Measurements from ENCODE around the gene MARCHF2.
"Not testable (repeated sequence)": the region's sequence is repeated elsewhere in the genome, so short reads cannot be mapped to it uniquely, and the experiment has no call there.

The MARCHF2 gene

GRCh38 chr19:8412783-8413628 lies at the start of gene MARCHF2:
MARCHF2 (plus strand) TSS chr19:8413305; CDS start chr19:8421841, 8,536 bp downstream.
- Histone ChIP-seq H3K4me1 (ENCODE audit: control insufficient read depth, insufficient read depth, low read length) (peaks cover 17% of the 10 kb centered on the region), H3K27ac (ENCODE audit: low read depth, low read length) (peak within 1 kb of the TSS; percentile 50), H3K4me3 (ENCODE audit: low read length) (peak within 1 kb of the TSS; percentile 93), H3K27me3 (ENCODE audit: control insufficient read depth, insufficient read depth, low read length) (no peaks in the 10 kb centered on the region), H3K36me3 (ENCODE audit: control insufficient read depth, insufficient read depth, low read length) (no peaks in the 10 kb centered on the region), H3K9ac (ENCODE audit: low read length) (peak within 1 kb of the TSS; percentile 87)

DNA sequence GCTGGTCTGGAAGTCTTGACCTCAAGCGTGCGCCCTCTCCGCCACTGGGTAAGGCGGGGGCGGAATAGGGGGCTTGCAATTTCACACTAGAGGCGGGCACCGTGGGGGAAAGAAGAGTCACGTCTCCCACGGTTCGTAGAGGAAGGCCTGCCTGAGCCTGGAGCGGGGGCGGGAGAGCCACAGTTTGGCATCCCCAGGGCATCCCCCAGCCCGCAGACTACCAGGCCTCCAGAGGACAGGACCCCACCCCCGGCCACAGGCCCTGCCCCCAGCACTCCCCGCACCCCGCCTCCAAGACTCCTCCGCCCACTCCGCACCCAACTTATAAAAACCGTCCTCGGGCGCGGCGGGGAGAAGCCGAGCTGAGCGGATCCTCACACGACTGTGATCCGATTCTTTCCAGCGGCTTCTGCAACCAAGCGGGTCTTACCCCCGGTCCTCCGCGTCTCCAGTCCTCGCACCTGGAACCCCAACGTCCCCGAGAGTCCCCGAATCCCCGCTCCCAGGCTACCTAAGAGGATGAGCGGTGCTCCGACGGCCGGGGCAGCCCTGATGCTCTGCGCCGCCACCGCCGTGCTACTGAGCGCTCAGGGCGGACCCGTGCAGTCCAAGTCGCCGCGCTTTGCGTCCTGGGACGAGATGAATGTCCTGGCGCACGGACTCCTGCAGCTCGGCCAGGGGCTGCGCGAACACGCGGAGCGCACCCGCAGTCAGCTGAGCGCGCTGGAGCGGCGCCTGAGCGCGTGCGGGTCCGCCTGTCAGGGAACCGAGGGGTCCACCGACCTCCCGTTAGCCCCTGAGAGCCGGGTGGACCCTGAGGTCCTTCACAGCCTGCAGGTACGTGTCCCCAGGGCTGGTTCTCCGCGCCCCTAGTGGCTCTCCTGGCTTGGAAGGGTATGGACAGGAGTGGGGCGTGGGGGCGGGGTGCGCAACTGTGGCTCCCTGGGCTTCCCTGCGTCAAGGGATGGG lies 49.0 kb upstream of the MARCHF2 start, which contains the start of gene ANGPTL4:
ANGPTL4 (plus strand) TSS at position 353 of the 969 bp plus-strand sequence; CDS start at position 520, 167 bp downstream.
- Histone ChIP-seq H3K27ac (ENCODE audit: low read depth, low read length) (peak within 1 kb of the TSS; percentile 89), H3K4me1 (ENCODE audit: control insufficient read depth, insufficient read depth, low read length) (peaks cover 35% of the 10 kb centered on the region), H3K4me3 (ENCODE audit: low read length) (peak within 1 kb of the TSS; percentile 89), H3K36me3 (ENCODE audit: control insufficient read depth, insufficient read depth, low read length) (no peaks in the 10 kb centered on the region), H3K27me3 (ENCODE audit: control insufficient read depth, insufficient read depth, low read length) (no peaks in the 10 kb centered on the region), H3K9ac (ENCODE audit: low read length) (peak within 1 kb of the TSS; percentile 49)

GRCh38 chr19:8366121-8366581 lies 47.0 kb upstream of the MARCHF2 start:
- no peaks in the 10 kb centered on the region for H3K36me3 ChIP-seq (ENCODE audit: control insufficient read depth, insufficient read depth, low read length)
- H3K27ac ChIP-seq (ENCODE audit: low read depth, low read length), result peak overlapping the region; percentile 24
- peaks cover 35% of the 10 kb centered on the region for H3K4me1 ChIP-seq (ENCODE audit: control insufficient read depth, insufficient read depth, low read length)
- H3K4me3 ChIP-seq (ENCODE audit: low read length), result peak overlapping the region; percentile 32
- H3K27me3 ChIP-seq (ENCODE audit: control insufficient read depth, insufficient read depth, low read length), result no peaks in the 10 kb centered on the region
- H3K9ac ChIP-seq (ENCODE audit: low read length), result no peak overlapping the region

GRCh38 chr19:8366961-8367326 lies 46.2 kb upstream of the MARCHF2 start:
- Histone ChIP-seq H3K9ac (ENCODE audit: low read length) (no peak overlapping the region), H3K4me3 (ENCODE audit: low read length) (peak overlapping the region; percentile 51), H3K36me3 (ENCODE audit: control insufficient read depth, insufficient read depth, low read length) (no peaks in the 10 kb centered on the region), H3K4me1 (ENCODE audit: control insufficient read depth, insufficient read depth, low read length) (peaks cover 31% of the 10 kb centered on the region), H3K27ac (ENCODE audit: low read depth, low read length) (peak overlapping the region; percentile 87), H3K27me3 (ENCODE audit: control insufficient read depth, insufficient read depth, low read length) (no peaks in the 10 kb centered on the region)

- Histone ChIP-seq H3K36me3 (ENCODE audit: control insufficient read depth, insufficient read depth, low read length) (no peaks in the 10 kb centered on the region), H3K4me1 (ENCODE audit: control insufficient read depth, insufficient read depth, low read length) (peaks cover 26% of the 10 kb centered on the region), H3K27me3 (ENCODE audit: control insufficient read depth, insufficient read depth, low read length) (no peaks in the 10 kb centered on the region), H3K27ac (ENCODE audit: low read depth, low read length) (peak overlapping the region; percentile 87), H3K9ac (ENCODE audit: low read length) (no peak overlapping the region), H3K4me3 (ENCODE audit: low read length) (peak overlapping the region; percentile 51)
Measured at GRCh38 chr19:8367327-8368001, 45.6 kb upstream of the MARCHF2 start.

- Histone ChIP-seq H3K27me3 (ENCODE audit: control insufficient read depth, insufficient read depth, low read length) (no peaks in the 10 kb centered on the region), H3K27ac (ENCODE audit: low read depth, low read length) (no peak overlapping the region), H3K36me3 (ENCODE audit: control insufficient read depth, insufficient read depth, low read length) (peaks cover 7% of the 10 kb centered on the region)
Measured at GRCh38 chr19:8370176-8371010, 42.7 kb upstream of the MARCHF2 start.

DNA sequence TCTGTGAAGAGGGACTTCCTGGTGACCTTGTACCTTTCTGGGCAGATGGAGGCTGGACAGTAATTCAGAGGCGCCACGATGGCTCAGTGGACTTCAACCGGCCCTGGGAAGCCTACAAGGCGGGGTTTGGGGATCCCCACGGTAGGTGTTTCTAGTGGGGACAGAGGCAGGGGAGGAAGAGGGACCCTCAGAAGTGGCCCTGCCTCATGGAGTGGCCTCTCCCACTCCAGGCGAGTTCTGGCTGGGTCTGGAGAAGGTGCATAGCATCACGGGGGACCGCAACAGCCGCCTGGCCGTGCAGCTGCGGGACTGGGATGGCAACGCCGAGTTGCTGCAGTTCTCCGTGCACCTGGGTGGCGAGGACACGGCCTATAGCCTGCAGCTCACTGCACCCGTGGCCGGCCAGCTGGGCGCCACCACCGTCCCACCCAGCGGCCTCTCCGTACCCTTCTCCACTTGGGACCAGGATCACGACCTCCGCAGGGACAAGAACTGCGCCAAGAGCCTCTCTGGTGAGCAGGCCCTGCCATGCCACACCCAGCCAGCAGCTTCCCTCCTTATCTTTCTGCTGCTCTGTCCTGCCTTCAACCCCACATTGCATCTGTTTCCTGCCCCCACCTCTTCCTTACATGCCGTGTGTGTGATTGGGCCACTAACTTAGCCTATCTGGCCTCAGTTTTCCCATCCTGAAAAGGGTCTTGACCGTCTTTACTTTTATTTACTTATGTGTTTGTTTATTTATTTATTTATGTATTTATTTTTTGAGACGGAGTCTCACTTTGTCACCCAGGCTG lies 41.9 kb upstream of the MARCHF2 start:
- Histone ChIP-seq H3K4me1 (ENCODE audit: control insufficient read depth, insufficient read depth, low read length) (peaks cover 19% of the 10 kb centered on the region), H3K27me3 (ENCODE audit: control insufficient read depth, insufficient read depth, low read length) (no peaks in the 10 kb centered on the region), H3K4me3 (ENCODE audit: low read length) (no peak overlapping the region), H3K9ac (ENCODE audit: low read length) (no peak overlapping the region), H3K36me3 (ENCODE audit: control insufficient read depth, insufficient read depth, low read length) (peaks cover 7% of the 10 kb centered on the region), H3K27ac (ENCODE audit: low read depth, low read length) (no peak overlapping the region)

More at GRCh38 chr19:8370176-8371010, 42.7 kb upstream of the MARCHF2 start:
- H3K4me3 ChIP-seq (ENCODE audit: low read length), result no peak overlapping the region
- H3K9ac ChIP-seq (ENCODE audit: low read length), result no peak overlapping the region
- peaks cover 20% of the 10 kb centered on the region for H3K4me1 ChIP-seq (ENCODE audit: control insufficient read depth, insufficient read depth, low read length)

- Histone ChIP-seq H3K27me3 (ENCODE audit: control insufficient read depth, insufficient read depth, low read length) (no peaks in the 10 kb centered on the region), H3K4me3 (ENCODE audit: low read length) (no peak overlapping the region), H3K9ac (ENCODE audit: low read length) (no peak overlapping the region), H3K36me3 (ENCODE audit: control insufficient read depth, insufficient read depth, low read length) (peaks cover 9% of the 10 kb centered on the region), H3K4me1 (ENCODE audit: control insufficient read depth, insufficient read depth, low read length) (no peaks in the 10 kb centered on the region), H3K27ac (ENCODE audit: low read depth, low read length) (no peak overlapping the region)
Measured at GRCh38 chr19:8373867-8374813, 39.0 kb upstream of the MARCHF2 start.

DNA sequence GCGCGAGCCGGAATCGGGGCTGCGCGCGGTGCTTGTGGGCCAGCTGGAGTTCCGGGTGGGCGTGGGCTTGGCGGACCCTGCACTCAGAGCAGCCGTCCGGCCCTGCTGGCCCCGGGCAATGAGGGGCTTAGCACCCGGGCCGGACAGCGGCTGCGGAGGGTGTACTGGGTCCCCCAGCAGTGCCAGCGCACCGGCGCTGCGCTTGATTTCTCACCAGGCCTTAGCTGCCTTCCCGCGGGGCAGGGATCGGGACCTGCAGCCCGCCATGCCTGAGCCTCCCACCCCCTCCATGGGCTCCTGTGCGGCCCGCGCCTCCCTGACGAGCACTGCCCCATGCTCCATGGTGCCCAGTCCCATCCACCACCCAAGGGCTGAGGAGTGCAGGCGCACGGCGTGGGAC lies 37.3 kb upstream of the MARCHF2 start:
- H3K4me3 ChIP-seq (ENCODE audit: low read length); H3K9ac ChIP-seq (ENCODE audit: low read length); H3K27ac ChIP-seq (ENCODE audit: low read depth, low read length); H3K4me1 ChIP-seq (ENCODE audit: control insufficient read depth, insufficient read depth, low read length); H3K27me3 ChIP-seq (ENCODE audit: control insufficient read depth, insufficient read depth, low read length); H3K36me3 ChIP-seq (ENCODE audit: control insufficient read depth, insufficient read depth, low read length): not testable (repeated sequence)

DNA sequence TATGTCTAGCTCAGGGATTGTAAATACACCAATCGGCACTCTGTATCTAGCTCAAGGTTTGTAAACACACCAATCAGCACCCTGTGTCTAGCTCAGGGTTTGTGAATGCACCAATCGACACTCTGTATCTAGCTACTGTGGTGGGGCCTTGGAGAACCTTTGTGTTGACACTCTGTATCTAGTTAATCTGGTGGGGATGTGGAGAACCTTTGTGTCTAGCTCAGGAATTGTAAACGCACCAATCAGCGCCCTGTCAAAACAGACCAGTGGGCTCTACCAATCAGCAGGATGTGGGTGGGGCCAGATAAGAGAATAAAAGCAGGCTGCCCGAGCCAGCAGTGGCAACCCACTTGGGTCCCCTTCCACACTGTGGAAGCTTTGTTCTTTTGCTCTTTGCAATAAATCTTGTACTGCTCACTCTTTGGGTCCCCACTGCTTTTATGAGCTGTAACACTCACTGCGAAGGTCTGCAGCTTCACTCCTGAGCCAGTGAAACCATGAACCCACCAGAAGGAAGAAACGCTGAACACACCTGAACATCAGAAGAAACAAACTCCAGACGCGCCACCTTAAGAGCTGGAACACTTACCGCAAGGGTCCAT lies 36.6 kb upstream of the MARCHF2 start:
- not testable (repeated sequence) for H3K4me1 ChIP-seq (ENCODE audit: control insufficient read depth, insufficient read depth, low read length); H3K27me3 ChIP-seq (ENCODE audit: control insufficient read depth, insufficient read depth, low read length); H3K27ac ChIP-seq (ENCODE audit: low read depth, low read length); H3K4me3 ChIP-seq (ENCODE audit: low read length); H3K36me3 ChIP-seq (ENCODE audit: control insufficient read depth, insufficient read depth, low read length); H3K9ac ChIP-seq (ENCODE audit: low read length)
